ENCODE data around the gene COX18. TPM values are rescaled to one million over a fixed set of nuclear protein-coding genes. Genes with fewer than 3 reads are reported as not detected.

The COX18 gene
- total RNA-seq, 2 experiments from 2014 or later = 25.7 to 26.8 TPM

GRCh38 chr4:73064536-73064935 lies 5.0 kb downstream of the COX18 start:
- H3K36me3 Mint-ChIP-seq (ENCODE audit: low read depth) = peaks cover 38% of the 10 kb centered on the region
- ATAC-seq (no peak), DNase-seq (no peak)
- peak overlapping the region; percentile 69 for H3K27ac Mint-ChIP-seq
- CTCF ChIA-PET = interaction anchor here (1.1 to 1.4 kb wide), 2 partner anchors 26 to 192 kb away, joined by 3 read pairs; no protein-coding TSS in a partner anchor
- H3K4me3 Mint-ChIP-seq = no peak overlapping the region
- TF ChIP-seq CTCF (IDR thresholded peaks at IDR 0.05) = no peak
- H3K4me1 Mint-ChIP-seq (ENCODE audit: low read depth) = peaks cover 31% of the 10 kb centered on the region
- intact Hi-C loops (cut with micrococcal nuclease) = no loop called here
- H3K9me3 Mint-ChIP-seq = no peaks in the 10 kb centered on the region
- no peaks in the 10 kb centered on the region for H3K27me3 Mint-ChIP-seq
- POLR2A ChIA-PET = interaction anchor here (0.8 to 1.3 kb wide), 3 partner anchors 9 to 197 kb away, joined by 3 read pairs; no protein-coding TSS in a partner anchor

GRCh38 chr4:73055241-73055897 lies 14.1 kb downstream of the COX18 start:
- peak; percentile 56 for ATAC-seq
- DNase-seq = no peak
- ChIA-PET POLR2A (interaction anchor here (0.7 to 1.3 kb wide), 4 partner anchors 10 to 1097 kb away, joined by 3 read pairs; partner anchors contain the start of gene COX18), CTCF (no interaction called here)
- no peak for TF ChIP-seq CTCF (IDR thresholded peaks at IDR 0.05)
- H3K36me3 Mint-ChIP-seq (ENCODE audit: low read depth) = peaks cover 37% of the 10 kb centered on the region
- H3K27me3 Mint-ChIP-seq = no peaks in the 10 kb centered on the region
- H3K4me3 Mint-ChIP-seq = no peak overlapping the region
- H3K27ac Mint-ChIP-seq = no peak overlapping the region
- peaks cover 16% of the 10 kb centered on the region for H3K4me1 Mint-ChIP-seq (ENCODE audit: low read depth)
- H3K9me3 Mint-ChIP-seq = no peaks in the 10 kb centered on the region
- intact Hi-C loops (cut with micrococcal nuclease) = no loop called here

- ChIA-PET POLR2A (no interaction called here), CTCF (no interaction called here)
- H3K4me3 Mint-ChIP-seq = no peak overlapping the region
- no peaks in the 10 kb centered on the region for H3K27me3 Mint-ChIP-seq
- ATAC-seq = no peak
- peaks cover 16% of the 10 kb centered on the region for H3K4me1 Mint-ChIP-seq (ENCODE audit: low read depth)
- H3K27ac Mint-ChIP-seq = no peak overlapping the region
- TF ChIP-seq CTCF (IDR thresholded peaks at IDR 0.05) = no peak
- H3K9me3 Mint-ChIP-seq = no peaks in the 10 kb centered on the region
- H3K36me3 Mint-ChIP-seq (ENCODE audit: low read depth) = peaks cover 28% of the 10 kb centered on the region
- DNase-seq = no peak
- intact Hi-C loops (cut with micrococcal nuclease) = no loop called here
Measured at GRCh38 chr4:73053974-73054480, 15.5 kb downstream of the COX18 start.

GRCh38 chr4:73053076-73053475 lies 16.4 kb downstream of the COX18 start:
- Mint-ChIP-seq H3K36me3 (ENCODE audit: low read depth) (peaks cover 23% of the 10 kb centered on the region), H3K9me3 (no peaks in the 10 kb centered on the region), H3K4me3 (no peak overlapping the region), H3K27me3 (no peaks in the 10 kb centered on the region), H3K27ac (no peak overlapping the region), H3K4me1 (ENCODE audit: low read depth) (peaks cover 16% of the 10 kb centered on the region)
- ChIA-PET POLR2A (no interaction called here), CTCF (no interaction called here)
- DNase-seq (no peak), ATAC-seq (no peak)
- TF ChIP-seq CTCF (IDR thresholded peaks at IDR 0.05) = no peak
- intact Hi-C loops (cut with micrococcal nuclease) = no loop called here

GRCh38 chr4:73051625-73052024 lies 17.9 kb downstream of the COX18 start:
- POLR2A ChIA-PET = no interaction called here
- intact Hi-C loops (cut with micrococcal nuclease) = no loop called here
- no peak for ATAC-seq

More at GRCh38 chr4:73051625-73052024, 17.9 kb downstream of the COX18 start:
- no peak for TF ChIP-seq CTCF (IDR thresholded peaks at IDR 0.05)
- H3K27ac Mint-ChIP-seq = no peak overlapping the region
- H3K4me3 Mint-ChIP-seq = no peak overlapping the region
- peaks cover 22% of the 10 kb centered on the region for H3K36me3 Mint-ChIP-seq (ENCODE audit: low read depth)
- peaks cover 16% of the 10 kb centered on the region for H3K4me1 Mint-ChIP-seq (ENCODE audit: low read depth)
- CTCF ChIA-PET = interaction anchor here (1.1 kb wide), 1 partner anchor 11 kb away, joined by 6 read pairs; no protein-coding TSS in a partner anchor
- no peaks in the 10 kb centered on the region for H3K9me3 Mint-ChIP-seq
- DNase-seq = no peak
- H3K27me3 Mint-ChIP-seq = no peaks in the 10 kb centered on the region

Measured in activated CD8-positive, alpha-beta T cell treated with anti-CD3 and anti-CD28 coated beads for 36 hours (primary cell).